Parathyroid adenoma (tissue), 2 donors: ENCODE data around the gene ANO9.
"Not testable (repeated sequence)": the region's sequence is repeated elsewhere in the genome, so short reads cannot be mapped to it uniquely, and the experiment has no call there.

Experiments used
- H2AFZ ChIP-seq: fragments of 300-600 bp; sonication (generic); one replicate; pipeline ENCODE4 v1.7.0; 2017; ENCODE audit warnings: antibody characterized with exemption, mild to moderate bottlenecking
- H3K27ac ChIP-seq: fragments of 300-600 bp; sonication (generic); one replicate; pipeline ENCODE4 v1.7.0; 2017
- H3K27me3 ChIP-seq: fragments of 300-600 bp; sonication (generic); one replicate; pipeline ENCODE4 v1.7.0; 2017; ENCODE audit warnings: low read length; ENCODE audit not compliant: control insufficient read depth, insufficient read depth
- H3K36me3 ChIP-seq: fragments of 300-600 bp; sonication (generic); one replicate; pipeline ENCODE4 v1.7.0; 2017; ENCODE audit warnings: low read length; ENCODE audit not compliant: control insufficient read depth, insufficient read depth
- H3K4me1 ChIP-seq: fragments of 300-600 bp; sonication (generic); one replicate; pipeline ENCODE4 v1.7.0; 2017; ENCODE audit warnings: control low read depth
- H3K4me2 ChIP-seq: fragments of 300-600 bp; sonication (generic); one replicate; pipeline ENCODE4 v1.7.0; 2017; ENCODE audit warnings: low read length
- H3K4me3 ChIP-seq: fragments of 300-600 bp; sonication (generic); one replicate; pipeline ENCODE4 v1.7.0; 2017; ENCODE audit warnings: low read depth, low read length
- H3K79me2 ChIP-seq: fragments of 300-600 bp; sonication (generic); one replicate; pipeline ENCODE4 v1.7.0; 2017; ENCODE audit warnings: control low read depth
- H3K9ac ChIP-seq: fragments of 300-600 bp; sonication (generic); one replicate; pipeline ENCODE4 v1.7.0; 2017; ENCODE audit warnings: mild to moderate bottlenecking
- H3K9me3 ChIP-seq: fragments of 300-600 bp; sonication (generic); one replicate; pipeline ENCODE4 v1.7.0; 2017; ENCODE audit warnings: low read length; ENCODE audit not compliant: control insufficient read depth
- CTCF ChIP-seq: fragments of 300-600 bp; sonication (generic); IDR thresholded peaks from one replicate; pipeline ENCODE4 v1.7.0; 2017; ENCODE audit warnings: antibody characterized with exemption, mild to moderate bottlenecking
- donor health status: primary hyperparathyroidism.

ANO9 gene

GRCh38 chr11:437228-437870, 4.5 kb downstream of the ANO9 start:
- Histone ChIP-seq H3K4me3 (no peak overlapping the region), H3K79me2 (no peaks in the 10 kb centered on the region), H3K27me3 (no peaks in the 10 kb centered on the region), H2AFZ (no peak overlapping the region), H3K36me3 (no peaks in the 10 kb centered on the region), H3K4me2 (no peak overlapping the region), H3K4me1 (no peaks in the 10 kb centered on the region), H3K9ac (no peak overlapping the region), H3K27ac (no peak overlapping the region), H3K9me3 (no peaks in the 10 kb centered on the region)
- TF ChIP-seq CTCF: no peak

GRCh38 chr11:434999-435740, 6.6 kb downstream of the ANO9 start:
- H3K36me3 ChIP-seq, H3K9me3 ChIP-seq, H3K4me3 ChIP-seq, H3K27ac ChIP-seq, H3K4me1 ChIP-seq, H3K9ac ChIP-seq, H2AFZ ChIP-seq, H3K27me3 ChIP-seq, H3K79me2 ChIP-seq, H3K4me2 ChIP-seq: not testable (repeated sequence)

GRCh38 chr11:434496-434895, 7.3 kb downstream of the ANO9 start:
- Histone ChIP-seq H3K79me2 (no peaks in the 10 kb centered on the region), H3K9ac (no peak overlapping the region), H3K36me3 (no peaks in the 10 kb centered on the region), H3K4me1 (no peaks in the 10 kb centered on the region), H3K27ac (no peak overlapping the region), H3K4me2 (no peak overlapping the region), H3K27me3 (no peaks in the 10 kb centered on the region), H2AFZ (no peak overlapping the region), H3K9me3 (no peaks in the 10 kb centered on the region), H3K4me3 (no peak overlapping the region)
- no peak for TF ChIP-seq CTCF

- Histone ChIP-seq H3K36me3 (no peaks in the 10 kb centered on the region), H3K79me2 (no peaks in the 10 kb centered on the region), H3K4me1 (no peaks in the 10 kb centered on the region), H2AFZ (no peak overlapping the region), H3K4me2 (no peak overlapping the region), H3K9ac (no peak overlapping the region), H3K4me3 (no peak overlapping the region), H3K9me3 (no peaks in the 10 kb centered on the region), H3K27me3 (no peaks in the 10 kb centered on the region), H3K27ac (no peak overlapping the region)
- no peak for TF ChIP-seq CTCF
These were observed 8.2 kb downstream of the ANO9 start for GRCh38 chr11:433641-434040.

- no peaks in the 10 kb centered on the region for H3K9me3 ChIP-seq
These were observed 8.7 kb downstream of the ANO9 start for GRCh38 chr11:433111-433510.

More at GRCh38 chr11:433111-433510, 8.7 kb downstream of the ANO9 start:
- Histone ChIP-seq H3K4me3 (no peak overlapping the region), H3K27me3 (no peaks in the 10 kb centered on the region), H3K4me2 (no peak overlapping the region), H3K36me3 (no peaks in the 10 kb centered on the region), H3K4me1 (no peaks in the 10 kb centered on the region), H3K9ac (no peak overlapping the region), H3K27ac (no peak overlapping the region), H3K79me2 (no peaks in the 10 kb centered on the region), H2AFZ (no peak overlapping the region)
- TF ChIP-seq CTCF: no peak
